GM21515 (cell line): Measurements from ENCODE around the gene DDX10.
"Not testable (repeated sequence)": the region's sequence is repeated elsewhere in the genome, so short reads cannot be mapped to it uniquely, and the experiment has no call there.

Experiments used
- ATAC-seq: cut with Tn5 transposase; IDR thresholded peaks from one replicate; pipeline ENCODE4 v1.9.1; 2021; ENCODE audit not compliant: unreplicated experiment

DDX10 gene

GRCh38 chr11:108766596-108767173 lies 101.8 kb downstream of the DDX10 start:
- no peak for ATAC-seq

GRCh38 chr11:108768370-108768769 lies 103.5 kb downstream of the DDX10 start:
- no peak for ATAC-seq

- ATAC-seq, result no peak
Observed at GRCh38 chr11:108768964-108769363, 104.1 kb downstream of the DDX10 start.

- ATAC-seq, result no peak
Observed at GRCh38 chr11:108774037-108774730, 109.3 kb downstream of the DDX10 start.

- no peak for ATAC-seq
Observed at GRCh38 chr11:108775324-108775723, 110.5 kb downstream of the DDX10 start.

GRCh38 chr11:108779147-108779546 lies 114.3 kb downstream of the DDX10 start:
- ATAC-seq, result not testable (repeated sequence)

- ATAC-seq, result no peak
Observed at GRCh38 chr11:108780119-108780518, 115.2 kb downstream of the DDX10 start.

GRCh38 chr11:108781946-108782345 lies 117.1 kb downstream of the DDX10 start:
- no peak for ATAC-seq

GRCh38 chr11:108786281-108786990 lies 121.6 kb downstream of the DDX10 start:
- no peak for ATAC-seq

GRCh38 chr11:108787105-108787504 lies 122.2 kb downstream of the DDX10 start:
- ATAC-seq, result no peak

- ATAC-seq, result no peak
Observed at GRCh38 chr11:108788565-108789199, 123.8 kb downstream of the DDX10 start.

- no peak for ATAC-seq
Observed at GRCh38 chr11:108790501-108791299, 125.8 kb downstream of the DDX10 start.

- ATAC-seq, result no peak
Observed at GRCh38 chr11:108793138-108793537, 128.3 kb downstream of the DDX10 start.

- no peak for ATAC-seq
Observed at GRCh38 chr11:108793611-108794010, 128.7 kb downstream of the DDX10 start.

GRCh38 chr11:108796551-108796950 lies 131.7 kb downstream of the DDX10 start:
- no peak for ATAC-seq

- ATAC-seq, result no peak
Observed at GRCh38 chr11:108797578-108798100, 132.8 kb downstream of the DDX10 start.

GRCh38 chr11:108802492-108802891 lies 137.6 kb downstream of the DDX10 start:
- no peak for ATAC-seq

- ATAC-seq, result no peak
Observed at GRCh38 chr11:108803776-108804175, 138.9 kb downstream of the DDX10 start.

- ATAC-seq, result no peak
Observed at GRCh38 chr11:108804511-108804910, 139.6 kb downstream of the DDX10 start.

GRCh38 chr11:108805030-108805429 lies 140.2 kb downstream of the DDX10 start:
- ATAC-seq, result no peak

- ATAC-seq, result no peak
Observed at GRCh38 chr11:108807262-108807661, 142.4 kb downstream of the DDX10 start.
